GM19099 (cell line): Measurements from ENCODE around the gene TMEM184A.

Experiments used
- POLR2A ChIP-seq: IDR thresholded peaks from 3 replicates; pipeline ENCODE4 v1.6.1; 2011; ENCODE audit warnings: low read depth; ENCODE audit not compliant: insufficient read length; ENCODE audit errors: extremely low read depth

TMEM184A gene

DNA sequence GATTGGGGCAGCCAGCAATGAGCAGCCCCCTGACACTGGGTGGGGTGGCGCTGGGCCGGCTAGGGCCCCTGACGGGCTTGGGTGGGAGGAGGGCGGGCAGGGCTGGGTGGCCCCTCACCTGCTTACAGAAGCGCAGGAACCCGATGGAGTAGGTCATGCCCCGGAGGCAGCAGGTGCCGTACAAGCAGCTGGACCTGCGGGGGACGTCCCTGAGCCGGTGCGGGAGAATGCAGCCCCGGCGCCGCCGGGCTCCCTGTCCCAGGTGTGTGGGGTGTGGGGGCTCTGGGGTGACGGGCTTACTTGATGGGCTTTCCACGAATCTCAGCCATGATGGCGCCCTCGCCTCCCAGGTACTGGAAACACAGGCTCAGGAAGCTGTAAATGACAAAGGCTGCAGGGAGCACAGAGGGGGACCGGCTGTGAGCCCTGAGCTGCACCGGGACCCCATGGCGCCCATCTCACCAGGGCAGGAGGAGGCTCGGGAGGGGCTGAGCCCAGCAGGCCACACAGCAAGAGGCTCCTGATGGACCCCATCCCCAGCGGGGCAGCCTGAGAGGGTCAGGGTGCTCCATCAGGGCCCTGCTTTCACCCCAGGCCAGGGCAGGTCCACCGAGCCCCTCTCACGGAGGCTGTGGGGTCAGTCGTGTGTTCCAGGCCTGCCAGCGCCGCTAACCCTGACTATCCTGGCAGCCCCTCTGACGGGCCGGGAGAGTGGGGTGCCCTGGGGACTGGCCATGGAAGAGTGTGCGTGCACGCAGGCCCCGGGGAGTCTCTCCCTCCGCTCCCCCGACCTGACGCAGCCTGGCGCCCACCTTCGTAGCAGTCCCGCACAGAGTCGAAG lies 5.8 kb downstream of the TMEM184A start:
- no peak for TF ChIP-seq POLR2A

DNA sequence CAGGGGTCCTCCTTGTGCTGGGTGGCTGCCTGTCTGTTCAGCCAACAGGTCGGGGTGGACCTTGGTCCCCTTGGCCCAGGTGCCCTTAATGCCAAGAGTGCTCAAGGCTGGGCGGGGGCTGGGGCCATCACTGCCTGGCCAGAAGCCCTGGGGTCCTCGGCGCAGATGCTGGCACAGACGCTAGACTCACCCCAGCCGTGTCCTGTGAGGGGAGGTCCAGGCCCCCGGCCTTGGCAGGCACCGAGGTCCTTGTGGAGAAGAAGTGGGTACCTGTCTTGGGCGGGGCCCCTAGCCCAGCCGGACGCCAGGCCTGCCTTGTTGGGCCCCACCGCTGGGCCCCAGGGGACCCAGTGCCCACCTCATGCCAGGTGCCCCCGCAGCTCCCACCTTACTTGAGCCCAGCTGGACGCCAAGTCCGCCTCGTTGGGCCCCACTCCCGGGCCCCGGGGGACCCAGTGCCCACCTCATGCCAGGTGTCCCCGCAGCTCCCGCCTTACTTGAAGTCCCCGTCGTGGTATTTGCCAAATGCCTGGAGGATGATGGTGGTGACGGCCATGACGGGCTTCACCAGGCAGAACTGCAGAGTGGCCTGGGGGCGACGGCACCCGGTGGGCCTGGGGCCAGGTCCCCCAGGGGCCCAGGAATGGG lies 6.5 kb downstream of the TMEM184A start:
- TF ChIP-seq POLR2A, result no peak

DNA sequence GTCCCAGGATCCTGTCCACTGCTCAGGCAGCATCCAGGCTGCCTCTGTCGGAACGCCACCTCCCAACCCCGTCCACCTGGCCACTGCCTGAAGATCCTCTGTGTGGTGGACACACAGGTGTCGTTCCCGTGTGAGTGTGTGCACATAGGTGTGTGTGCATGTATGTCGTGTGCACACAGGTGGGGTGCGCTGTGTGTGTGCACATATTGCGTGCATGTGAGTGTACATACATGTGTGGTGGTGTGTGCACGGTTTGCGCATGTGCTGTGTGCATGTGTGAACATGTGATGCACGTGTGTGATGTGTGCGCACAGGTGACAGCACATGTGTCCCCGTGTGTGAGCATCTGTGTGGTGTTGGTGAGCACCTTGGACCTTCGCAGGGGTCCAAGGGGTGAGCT lies 7.1 kb downstream of the TMEM184A start:
- TF ChIP-seq POLR2A, result no peak

DNA sequence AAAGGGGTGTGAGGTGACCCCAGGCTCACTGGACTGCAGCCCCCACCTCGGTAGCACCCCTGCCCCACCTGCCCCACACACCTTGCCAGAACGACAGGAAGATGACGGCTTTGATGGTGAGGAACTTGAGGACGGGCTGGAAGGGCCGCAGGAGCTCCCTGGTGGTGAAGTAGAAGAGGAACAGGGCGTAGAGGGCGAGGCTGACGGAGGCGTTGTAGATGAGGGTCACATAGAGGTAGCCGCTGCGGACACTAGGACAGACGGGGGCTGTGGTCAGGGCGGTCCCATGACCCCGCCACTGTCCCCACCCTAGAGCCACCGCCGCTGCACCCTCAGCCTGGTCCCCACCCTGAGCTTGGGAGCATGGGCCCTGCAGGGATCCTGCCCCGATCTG lies 7.6 kb downstream of the TMEM184A start:
- TF ChIP-seq POLR2A, result no peak

DNA sequence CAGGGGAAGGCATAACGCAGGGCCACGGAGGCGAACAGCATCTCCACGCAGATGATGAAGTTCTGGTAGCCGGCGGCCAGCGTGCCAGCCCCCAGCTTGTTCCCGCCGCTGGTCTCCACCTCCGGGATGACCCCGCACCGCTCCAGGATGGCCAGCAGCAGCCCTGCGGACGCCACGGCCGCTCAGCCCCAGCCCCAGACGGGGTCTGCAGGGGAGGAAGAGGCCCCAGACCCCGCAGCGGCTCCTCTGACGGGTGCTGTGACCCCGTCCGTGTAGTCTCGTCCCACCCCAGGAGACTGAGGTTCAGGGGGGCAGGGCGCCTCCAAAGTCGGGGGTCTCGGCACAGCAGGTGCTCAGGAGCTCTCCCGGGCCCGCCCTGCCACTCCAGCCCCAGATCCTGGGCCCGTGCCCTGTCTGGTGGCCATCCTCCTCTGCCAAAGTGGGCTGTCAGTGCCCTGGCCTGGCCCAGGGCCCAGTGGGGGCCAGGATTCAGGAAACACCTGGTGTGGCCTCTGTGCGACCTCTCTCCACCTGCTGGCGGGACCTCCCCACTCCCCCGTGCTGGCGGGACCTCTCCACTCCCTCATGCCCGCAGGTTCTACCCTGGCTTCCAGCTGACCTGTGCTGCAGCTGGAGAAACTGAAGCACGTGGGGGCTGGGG lies 8.1 kb downstream of the TMEM184A start:
- TF ChIP-seq POLR2A, result no peak

DNA sequence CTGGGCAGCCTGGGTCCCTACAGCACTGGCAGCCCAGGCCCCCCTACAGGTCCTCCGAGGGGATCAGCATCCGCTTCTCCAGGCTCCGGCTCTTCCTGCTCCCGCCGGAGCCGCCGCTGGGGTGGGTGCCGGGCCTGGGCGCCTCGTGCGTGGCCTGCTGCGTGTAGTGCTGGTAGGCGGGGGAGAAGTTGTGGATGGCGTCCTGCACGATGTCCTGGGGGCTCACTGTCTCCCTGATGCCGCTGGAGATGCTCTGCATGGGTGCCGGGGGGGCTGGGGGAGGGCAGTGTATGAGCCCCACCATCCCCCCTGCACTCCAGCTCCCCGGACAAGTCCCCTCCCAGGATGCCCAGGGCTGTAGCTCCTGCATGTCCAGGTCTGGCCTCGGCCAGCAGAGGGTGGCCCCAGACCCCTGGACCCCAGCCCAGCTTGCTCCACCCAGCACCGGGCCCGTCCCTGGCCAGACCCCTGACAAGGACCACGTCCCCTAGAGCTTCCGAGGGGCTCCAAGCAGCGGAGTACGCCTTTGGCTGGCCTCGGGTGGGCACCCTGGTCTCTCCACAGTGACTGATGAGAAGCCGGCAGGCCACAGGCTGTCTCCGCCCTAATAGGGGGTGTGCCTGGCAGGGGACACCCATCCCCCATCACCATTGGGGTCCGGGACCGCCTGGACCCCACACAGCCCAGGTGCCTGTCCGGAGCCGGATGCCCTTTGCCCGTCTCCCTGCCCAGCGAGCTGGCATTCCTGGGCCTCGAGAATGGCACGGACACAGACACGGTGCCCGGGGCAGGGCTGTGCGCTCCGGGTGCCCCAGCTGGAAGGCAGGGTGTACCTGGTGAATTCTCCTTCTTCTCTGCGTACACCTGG lies 8.9 kb downstream of the TMEM184A start:
- no peak for TF ChIP-seq POLR2A

DNA sequence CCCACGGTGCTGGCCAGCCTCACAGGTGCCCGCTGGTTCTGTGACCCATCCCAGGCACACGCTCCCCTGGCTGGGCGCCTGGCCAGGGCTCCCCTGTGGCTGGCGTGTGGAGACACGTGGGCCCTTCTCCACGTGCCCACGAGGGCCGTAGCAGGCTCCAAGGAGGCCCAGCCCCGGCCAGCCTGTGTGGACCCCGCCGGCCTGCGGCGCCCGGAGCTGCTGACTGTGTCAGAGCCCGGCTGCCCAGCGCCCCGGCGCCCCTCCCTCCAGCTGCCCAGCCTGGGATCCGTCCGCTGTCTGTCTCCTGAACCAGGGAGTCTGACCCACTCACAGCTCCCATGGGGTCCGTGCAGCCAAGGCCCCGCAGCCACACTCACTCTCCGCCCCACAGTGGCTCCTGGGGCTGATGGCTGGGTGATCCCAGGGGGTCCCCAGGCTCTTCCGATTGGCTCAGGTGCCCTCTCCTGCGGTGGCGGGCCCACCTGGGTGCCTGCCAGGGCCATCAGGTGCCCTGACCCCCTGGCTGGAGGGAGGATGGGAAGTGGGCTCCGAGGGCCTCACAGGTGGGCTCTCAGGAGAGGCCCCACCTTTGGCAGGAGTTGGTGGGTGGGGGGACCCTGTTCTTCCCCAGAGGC lies 9.6 kb downstream of the TMEM184A start:
- no peak for TF ChIP-seq POLR2A

DNA sequence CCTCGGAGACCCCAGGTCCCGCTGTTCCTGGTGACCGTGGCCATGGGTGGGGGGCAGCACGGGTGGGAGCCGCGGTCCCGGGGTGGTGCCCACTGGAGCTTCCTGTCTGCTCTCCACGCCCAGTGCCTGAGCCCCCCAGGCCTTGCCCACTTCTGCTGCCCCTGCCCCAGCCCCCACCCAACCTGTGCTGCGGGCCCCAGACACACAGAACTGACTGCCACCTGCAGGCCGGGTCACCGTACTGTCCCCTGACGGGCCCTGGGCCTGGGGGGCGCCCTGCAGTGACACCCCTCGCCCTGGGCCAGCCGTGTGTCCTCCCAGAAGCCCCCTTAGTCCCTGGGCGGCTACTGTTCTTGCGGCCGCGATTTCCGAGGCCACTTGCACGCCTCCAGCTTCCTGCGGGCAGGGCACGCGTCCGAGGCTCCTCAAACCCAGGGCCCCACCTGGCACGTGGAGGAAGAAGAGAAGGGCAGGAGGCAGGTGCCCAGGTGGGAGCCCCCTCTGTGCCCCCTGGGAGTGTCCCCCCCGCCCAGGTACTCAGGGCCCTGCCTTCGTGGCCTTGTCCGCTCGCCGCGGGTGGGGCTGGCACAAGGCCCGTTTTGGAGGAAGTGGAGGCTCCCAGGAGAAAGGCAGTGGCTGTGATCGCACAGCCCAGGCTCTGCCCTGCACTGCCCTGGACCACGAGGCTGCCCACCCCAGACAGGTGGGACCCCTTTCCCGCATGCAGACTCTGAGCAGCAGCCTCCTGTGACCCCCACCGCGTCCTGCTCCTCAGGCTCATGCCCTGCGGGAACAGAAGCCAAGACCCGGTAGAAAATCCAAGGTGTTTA lies 10.4 kb downstream of the TMEM184A start:
- no peak for TF ChIP-seq POLR2A

DNA sequence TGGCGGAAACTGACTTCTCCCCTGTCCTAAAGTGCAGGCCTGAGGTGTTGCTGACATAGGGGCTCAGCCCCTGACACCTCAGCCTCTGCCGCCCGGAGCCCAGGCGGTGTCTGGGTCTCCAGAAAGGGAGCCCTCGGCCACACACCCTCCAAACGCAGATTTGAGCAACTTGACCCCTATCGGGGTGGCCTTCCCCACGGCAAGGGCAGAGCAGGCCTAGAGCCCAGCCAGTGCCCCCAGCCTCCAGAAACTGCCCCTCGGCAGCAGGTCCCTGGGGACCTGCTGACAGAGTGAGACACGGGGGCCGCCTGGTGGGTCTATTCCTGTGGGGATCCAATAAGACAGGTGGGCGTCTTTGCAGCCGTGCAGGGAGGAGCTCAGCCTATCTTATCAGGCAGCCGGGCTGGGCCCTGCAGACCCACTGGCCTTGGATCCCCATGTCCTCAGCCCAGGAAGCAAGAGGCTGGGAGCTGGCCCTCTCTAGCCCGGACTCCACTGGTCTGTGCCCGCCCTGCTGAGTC lies 11.0 kb downstream of the TMEM184A start:
- TF ChIP-seq POLR2A, result no peak

DNA sequence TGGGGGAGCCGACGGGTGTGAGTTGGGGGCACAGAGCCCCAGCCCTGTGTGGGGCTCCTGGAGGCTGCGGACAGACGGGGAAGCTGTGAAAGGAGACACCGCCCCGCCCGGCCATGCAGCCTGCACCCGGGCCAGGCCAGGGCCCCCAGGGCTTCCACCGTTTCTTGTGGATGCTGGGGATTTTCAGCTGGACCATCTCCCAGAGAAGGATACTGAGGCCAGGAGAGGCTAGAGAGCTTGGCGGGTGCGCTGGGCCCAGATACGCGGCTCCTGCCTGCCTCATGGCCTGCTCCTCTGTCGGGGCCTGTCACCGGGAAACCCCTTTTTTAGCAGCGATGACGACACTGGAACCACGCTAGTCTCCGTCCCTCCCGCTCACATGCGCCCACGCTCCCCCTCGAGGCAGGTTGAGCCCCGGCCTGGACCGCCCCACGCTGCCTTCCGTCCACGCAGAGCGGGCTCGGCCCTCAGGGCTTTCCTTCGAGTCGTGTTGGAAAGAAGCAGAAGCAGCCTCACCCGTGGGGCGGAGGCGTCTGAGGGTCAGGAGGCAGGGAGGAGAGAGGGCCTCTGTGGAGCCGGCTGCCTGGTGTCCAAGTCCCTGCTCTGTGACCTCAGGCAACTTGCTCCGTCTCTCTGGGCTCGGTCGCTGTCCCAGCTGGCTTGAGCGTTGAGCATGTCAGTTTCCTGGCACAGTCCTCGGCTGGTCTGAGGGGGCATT lies 11.7 kb downstream of the TMEM184A start:
- TF ChIP-seq POLR2A, result no peak

DNA sequence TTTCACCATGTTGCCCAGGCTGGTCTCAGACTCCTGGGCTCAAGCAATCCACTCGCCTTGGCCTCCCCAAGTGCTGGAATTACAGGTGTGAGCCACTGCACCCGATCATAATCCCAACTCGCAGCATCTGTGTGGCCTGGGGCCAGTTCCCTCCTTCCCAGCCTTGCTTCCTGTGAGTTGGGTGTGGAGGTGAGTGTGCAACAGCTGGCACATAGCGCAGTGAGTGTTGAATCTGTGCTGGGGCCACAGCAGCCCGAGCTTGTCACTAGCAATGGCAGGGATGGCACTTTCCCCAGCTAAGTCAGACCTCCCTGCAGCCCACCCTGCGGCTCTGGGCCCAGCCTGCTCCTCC lies 12.2 kb downstream of the TMEM184A start:
- TF ChIP-seq POLR2A, result no peak

DNA sequence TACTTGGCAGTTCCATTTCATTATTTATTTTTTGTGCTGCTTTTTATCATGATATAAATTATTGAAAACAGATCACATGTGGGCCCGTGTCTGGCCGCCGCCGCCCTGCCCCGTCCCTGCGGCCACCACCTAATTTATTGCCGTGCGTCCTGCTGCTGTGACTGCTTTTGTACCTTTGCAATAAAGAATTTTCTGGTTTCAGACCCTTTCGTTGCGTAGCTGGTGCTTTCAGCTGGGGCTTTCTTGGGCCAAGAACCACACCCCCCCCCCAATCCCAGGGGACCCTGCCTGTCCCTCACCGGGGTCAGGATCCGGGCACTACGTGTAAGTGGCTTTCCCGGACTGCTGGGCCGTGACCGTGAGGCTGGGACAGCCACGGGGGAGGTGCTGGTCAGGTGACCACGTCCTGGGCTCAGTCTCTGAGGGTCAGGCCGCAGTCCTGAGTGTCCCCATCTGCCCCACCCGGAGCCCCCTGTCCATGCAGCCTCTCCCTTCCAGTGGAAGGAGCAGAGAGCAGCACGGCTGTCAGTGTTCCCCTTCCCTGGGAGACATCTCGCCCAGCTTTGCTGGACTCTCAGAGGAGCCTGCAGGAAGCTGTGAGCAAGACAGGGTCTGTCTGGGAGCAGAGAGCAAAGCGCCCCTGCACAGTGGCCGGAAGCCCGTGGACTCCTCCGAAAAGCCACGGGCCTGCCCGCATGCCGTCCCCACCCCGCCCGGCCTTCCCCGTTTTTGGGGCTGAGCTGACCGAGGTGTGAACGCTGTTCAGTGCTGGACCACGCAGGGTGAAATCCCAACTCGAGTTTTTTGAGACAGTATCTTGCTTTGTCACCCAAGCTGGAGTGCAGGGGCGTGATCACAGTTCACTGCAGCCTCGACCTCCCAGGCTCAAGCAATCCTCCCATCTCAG lies 12.9 kb downstream of the TMEM184A start:
- no peak for TF ChIP-seq POLR2A
